Measurements from ENCODE around the gene MAG.

The MAG gene

GRCh38 chr19:35353635-35354034, 61.7 kb downstream of the MAG start:
- Histone ChIP-seq H3K27ac (ENCODE audit: low read depth, low read length, poor library complexity, severe bottlenecking) (no peak overlapping the region), H3K4me2 (ENCODE audit: low read length) (no peak overlapping the region), H3K9me3 (ENCODE audit: low read length) (no peaks in the 10 kb centered on the region), H3K27me3 (ENCODE audit: insufficient read depth, low read length) (no peaks in the 10 kb centered on the region), H3K4me1 (ENCODE audit: insufficient read depth, low read length, severe bottlenecking) (peaks cover 3% of the 10 kb centered on the region), H2AFZ (ENCODE audit: low read length) (no peak overlapping the region), H4K20me1 (ENCODE audit: insufficient read depth, low read length) (no peaks in the 10 kb centered on the region), H3F3A (ENCODE audit: insufficient read depth, low read length) (no peaks in the 10 kb centered on the region), H3K9me2 (ENCODE audit: low read depth, low read length) (no peaks in the 10 kb centered on the region), H3K4me3 (ENCODE audit: low read depth, low read length, poor library complexity, severe bottlenecking) (no peak overlapping the region), H3K36me3 (ENCODE audit: insufficient read depth, low read length) (no peaks in the 10 kb centered on the region), H3K9ac (ENCODE audit: low read length) (no peak overlapping the region), H3K79me2 (ENCODE audit: insufficient read depth, low read length) (no peaks in the 10 kb centered on the region)
- TF ChIP-seq CTCF (IDR thresholded peaks at IDR 0.05; ENCODE audit: low read length) (no peak), EZH2 (IDR thresholded peaks at IDR 0.05; ENCODE audit: borderline replicate concordance, low read length) (no peak)

DNA sequence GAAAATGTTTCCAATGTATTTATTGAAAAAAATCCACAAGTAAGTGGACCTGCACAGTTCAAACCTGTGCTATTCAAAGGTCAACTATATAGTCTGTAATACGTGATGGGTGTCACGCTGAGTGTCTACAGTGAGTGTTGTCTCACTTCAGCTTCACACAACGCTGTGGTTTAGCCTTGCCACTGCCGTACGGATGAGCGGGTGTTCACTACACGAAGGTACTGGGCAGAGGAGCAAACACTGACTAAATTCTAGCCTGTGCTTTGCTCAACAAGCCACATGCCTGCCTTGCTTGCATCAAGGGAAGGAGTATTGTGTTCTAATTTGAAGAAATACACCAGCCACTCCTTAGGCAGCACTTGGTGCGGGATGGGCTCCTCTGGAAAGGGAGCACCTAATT, 62.9 kb downstream of the MAG start:
- Histone ChIP-seq H3K27me3 (ENCODE audit: insufficient read depth, low read length) (no peaks in the 10 kb centered on the region), H3K4me2 (ENCODE audit: low read length) (no peak overlapping the region), H3K9ac (ENCODE audit: low read length) (no peak overlapping the region), H2AFZ (ENCODE audit: low read length) (no peak overlapping the region), H3K4me3 (ENCODE audit: low read depth, low read length, poor library complexity, severe bottlenecking) (no peak overlapping the region), H3F3A (ENCODE audit: insufficient read depth, low read length) (no peaks in the 10 kb centered on the region), H3K4me1 (ENCODE audit: insufficient read depth, low read length, severe bottlenecking) (no peaks in the 10 kb centered on the region), H4K20me1 (ENCODE audit: insufficient read depth, low read length) (no peaks in the 10 kb centered on the region), H3K79me2 (ENCODE audit: insufficient read depth, low read length) (no peaks in the 10 kb centered on the region), H3K36me3 (ENCODE audit: insufficient read depth, low read length) (no peaks in the 10 kb centered on the region), H3K27ac (ENCODE audit: low read depth, low read length, poor library complexity, severe bottlenecking) (no peak overlapping the region), H3K9me2 (ENCODE audit: low read depth, low read length) (no peaks in the 10 kb centered on the region), H3K9me3 (ENCODE audit: low read length) (no peaks in the 10 kb centered on the region)
- no peak for TF ChIP-seq EZH2 (IDR thresholded peaks at IDR 0.05; ENCODE audit: borderline replicate concordance, low read length)
- no peak for TF ChIP-seq CTCF (IDR thresholded peaks at IDR 0.05; ENCODE audit: low read length)

DNA sequence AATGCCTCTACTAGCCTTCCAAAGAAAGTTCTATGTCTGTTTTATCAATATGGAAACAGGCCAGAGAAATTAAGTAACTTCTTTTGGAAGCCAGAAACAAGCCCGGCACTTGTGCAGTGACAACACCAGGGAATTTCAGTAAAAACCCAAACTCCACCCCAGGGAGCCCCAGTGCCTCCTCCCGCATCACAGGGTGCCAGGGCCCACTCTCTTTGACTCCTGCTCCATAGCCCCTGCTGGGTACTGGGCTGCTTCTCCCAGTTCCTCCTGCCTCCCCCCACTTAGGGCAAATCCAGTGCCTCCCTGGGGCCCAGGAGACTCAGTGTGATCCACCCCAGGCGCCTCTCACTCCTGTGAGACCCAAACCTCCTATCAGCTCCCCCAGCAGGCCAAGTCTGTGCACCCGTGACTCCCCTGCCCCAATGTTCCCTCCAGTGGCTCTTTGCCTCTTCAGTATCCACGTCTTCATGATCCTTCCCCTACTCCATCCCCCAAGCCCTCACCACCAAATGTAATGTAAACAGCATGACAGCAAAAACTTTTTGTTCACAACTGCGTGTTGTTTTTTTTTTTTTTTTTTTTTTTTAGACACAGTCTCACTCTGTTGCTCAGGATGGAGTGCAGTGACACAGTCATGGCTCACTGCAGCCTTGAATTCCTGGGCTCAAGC, 64.0 kb downstream of the MAG start:
- H3K4me1 ChIP-seq (ENCODE audit: insufficient read depth, low read length, severe bottlenecking) = no peaks in the 10 kb centered on the region
- H3K27ac ChIP-seq (ENCODE audit: low read depth, low read length, poor library complexity, severe bottlenecking) = no peak overlapping the region
- H3F3A ChIP-seq (ENCODE audit: insufficient read depth, low read length) = no peaks in the 10 kb centered on the region

More for the DNA sequence above, 64.0 kb downstream of the MAG start:
- Histone ChIP-seq H4K20me1 (ENCODE audit: insufficient read depth, low read length) (no peaks in the 10 kb centered on the region), H3K27me3 (ENCODE audit: insufficient read depth, low read length) (no peaks in the 10 kb centered on the region), H2AFZ (ENCODE audit: low read length) (no peak overlapping the region), H3K4me2 (ENCODE audit: low read length) (no peak overlapping the region), H3K9me2 (ENCODE audit: low read depth, low read length) (no peaks in the 10 kb centered on the region), H3K79me2 (ENCODE audit: insufficient read depth, low read length) (no peaks in the 10 kb centered on the region), H3K4me3 (ENCODE audit: low read depth, low read length, poor library complexity, severe bottlenecking) (no peak overlapping the region), H3K9ac (ENCODE audit: low read length) (no peak overlapping the region), H3K9me3 (ENCODE audit: low read length) (no peaks in the 10 kb centered on the region), H3K36me3 (ENCODE audit: insufficient read depth, low read length) (no peaks in the 10 kb centered on the region)
- TF ChIP-seq EZH2 (IDR thresholded peaks at IDR 0.05; ENCODE audit: borderline replicate concordance, low read length) (no peak), CTCF (IDR thresholded peaks at IDR 0.05; ENCODE audit: low read length) (no peak)

Data from OCI-LY1 (cell line).